ENCODE data around the gene ATF5.
A peak's percentile ranks its signal among the peaks of the same experiment; 100 is the strongest.

The ATF5 gene

GRCh38 chr19:49883094-49883493 lies 45.9 kb upstream of the ATF5 start:
- no peak overlapping the region for H3K27ac ChIP-seq
- POLR2A ChIA-PET (ENCODE audit: low non-redundant PET), result no interaction called here
- CTCF ChIA-PET, result no interaction called here
- no peak for TF ChIP-seq CTCF (conservative IDR thresholded peaks at IDR 0.05; ENCODE audit: low read depth)
- DNase-seq (ENCODE audit: low spot score), result no peak

GRCh38 chr19:49884109-49884508 lies 44.9 kb upstream of the ATF5 start:
- TF ChIP-seq CTCF (conservative IDR thresholded peaks at IDR 0.05; ENCODE audit: low read depth), result no peak
- peak overlapping the region; percentile 40 for H3K27ac ChIP-seq
- no peak for DNase-seq (ENCODE audit: low spot score)
- ChIA-PET POLR2A (ENCODE audit: low non-redundant PET) (no interaction called here), CTCF (no interaction called here)

- TF ChIP-seq CTCF (conservative IDR thresholded peaks at IDR 0.05; ENCODE audit: low read depth), result no peak
- H3K27ac ChIP-seq, result peak overlapping the region; percentile 40
- DNase-seq (ENCODE audit: low spot score), result no peak
Observed at GRCh38 chr19:49884760-49885159, 44.2 kb upstream of the ATF5 start.

GRCh38 chr19:49887037-49887664 lies 41.9 kb upstream of the ATF5 start:
- ChIA-PET CTCF (no interaction called here), POLR2A (ENCODE audit: low non-redundant PET) (no interaction called here)
- peak overlapping the region; percentile 39 for H3K27ac ChIP-seq
- no peak for DNase-seq (ENCODE audit: low spot score)
- no peak for TF ChIP-seq CTCF (conservative IDR thresholded peaks at IDR 0.05; ENCODE audit: low read depth)

More at GRCh38 chr19:49884760-49885159, 44.2 kb upstream of the ATF5 start:
- POLR2A ChIA-PET (ENCODE audit: low non-redundant PET), result no interaction called here
- CTCF ChIA-PET, result no interaction called here

GRCh38 chr19:49887665-49888509 lies 41.1 kb upstream of the ATF5 start:
- H3K27ac ChIP-seq, result peak overlapping the region; percentile 39; the same call in 1 of the 2 replicates
- POLR2A ChIA-PET (ENCODE audit: low non-redundant PET), result no interaction called here
- no peak for TF ChIP-seq CTCF (conservative IDR thresholded peaks at IDR 0.05; ENCODE audit: low read depth)
- CTCF ChIA-PET, result no interaction called here
- no peak for DNase-seq (ENCODE audit: low spot score)

GRCh38 chr19:49888510-49888824 lies 40.5 kb upstream of the ATF5 start:
- ChIA-PET POLR2A (ENCODE audit: low non-redundant PET) (no interaction called here), CTCF (no interaction called here)
- TF ChIP-seq CTCF (conservative IDR thresholded peaks at IDR 0.05; ENCODE audit: low read depth), result no peak
- DNase-seq (ENCODE audit: low spot score), result no peak
- H3K27ac ChIP-seq, result no peak overlapping the region

Measured in RWPE1 (cell line).